ACC112 (cell line): ENCODE measurements around the gene SCYGR4.

Source experiments
- H2AFZ ChIP-seq: fragments of 200-600 bp; sonication (generic); one replicate; pipeline ENCODE4 v1.6.0; 2017; ENCODE audit warnings: antibody characterized with exemption, low read length; ENCODE audit not compliant: unreplicated experiment
- H3K27ac ChIP-seq: fragments of 200-600 bp; sonication (generic); 2 replicates; pipeline ENCODE4 v1.5.1; 2014; ENCODE audit warnings: low read depth, mild to moderate bottlenecking, antibody characterized with exemption, low read length, moderate library complexity
- H3K27me3 ChIP-seq: fragments of 200-600 bp; sonication (generic); 2 replicates; pipeline ENCODE4 v1.6.1; 2014; ENCODE audit warnings: mild to moderate bottlenecking, antibody characterized with exemption, low read length, moderate library complexity, mixed read lengths; ENCODE audit not compliant: insufficient read depth
- H3K36me3 ChIP-seq: fragments of 200-600 bp; sonication (generic); 2 replicates; pipeline ENCODE4 v1.6.1; 2016; ENCODE audit warnings: mild to moderate bottlenecking, antibody characterized with exemption, low read length, moderate library complexity, mixed read lengths; ENCODE audit not compliant: insufficient read depth
- H3K4me1 ChIP-seq: fragments of 200-600 bp; sonication (generic); one replicate; pipeline ENCODE4 v1.6.1; 2016; ENCODE audit warnings: low read length, mixed read lengths; ENCODE audit not compliant: insufficient read depth, unreplicated experiment, control insufficient read depth
- H3K4me3 ChIP-seq: fragments of 200-600 bp; sonication (generic); 2 replicates; pipeline ENCODE4 v1.5.1; 2014; ENCODE audit warnings: mild to moderate bottlenecking, low read depth, low read length
- H3K79me2 ChIP-seq: fragments of 200-600 bp; sonication (generic); one replicate; pipeline ENCODE4 v1.6.0; 2016; ENCODE audit warnings: low read length; ENCODE audit not compliant: control insufficient read depth, unreplicated experiment, insufficient read depth

SCYGR4 gene

DNA sequence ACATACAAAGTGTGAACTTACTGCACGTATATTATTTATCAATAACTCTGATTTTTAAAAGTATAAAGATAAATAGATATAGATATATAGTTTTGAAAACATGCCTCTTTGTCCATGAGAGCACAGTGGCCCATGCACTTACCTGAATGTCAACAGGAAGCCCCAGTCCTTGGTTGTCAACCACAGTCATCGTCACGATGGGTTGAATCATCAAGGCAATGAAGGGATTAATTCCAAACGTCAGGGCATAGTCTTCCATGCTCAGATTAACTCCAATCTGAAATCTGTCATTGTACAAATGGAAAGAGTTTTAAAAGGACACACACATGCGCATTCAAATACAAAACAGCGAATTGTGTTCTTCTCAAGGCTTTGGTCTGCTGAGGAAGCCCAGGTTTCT is 15.5 kb downstream of the SCYGR4 start:
- H3K36me3 ChIP-seq, result no peaks in the 10 kb centered on the region
- no peaks in the 10 kb centered on the region for H3K79me2 ChIP-seq
- H3K27me3 ChIP-seq, result no peaks in the 10 kb centered on the region
- no peak overlapping the region for H3K27ac ChIP-seq
- H3K4me1 ChIP-seq, result no peaks in the 10 kb centered on the region
- H2AFZ ChIP-seq, result no peak overlapping the region
- no peak overlapping the region for H3K4me3 ChIP-seq

DNA sequence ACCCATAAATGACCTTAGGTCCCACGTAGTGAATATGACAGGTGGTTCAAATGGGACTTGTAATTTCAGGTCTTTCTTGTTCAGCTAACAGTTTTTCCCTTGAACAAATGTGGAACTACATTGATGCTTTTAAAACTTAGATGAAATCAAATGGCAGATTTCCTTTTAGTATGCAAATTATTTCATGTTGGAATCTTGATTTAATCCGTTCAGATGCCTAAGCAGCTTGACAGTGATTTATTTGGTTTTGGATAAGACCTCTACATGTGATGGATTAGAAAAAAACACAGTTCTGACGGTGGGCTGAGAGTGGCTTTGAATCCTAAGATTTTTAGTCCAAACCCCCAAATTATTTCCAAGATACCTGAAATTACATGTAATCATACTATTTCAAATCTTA is 16.9 kb downstream of the SCYGR4 start:
- Histone ChIP-seq H3K4me1 (no peaks in the 10 kb centered on the region), H3K27me3 (no peaks in the 10 kb centered on the region), H2AFZ (no peak overlapping the region), H3K4me3 (no peak overlapping the region), H3K36me3 (no peaks in the 10 kb centered on the region), H3K27ac (no peak overlapping the region), H3K79me2 (no peaks in the 10 kb centered on the region)

DNA sequence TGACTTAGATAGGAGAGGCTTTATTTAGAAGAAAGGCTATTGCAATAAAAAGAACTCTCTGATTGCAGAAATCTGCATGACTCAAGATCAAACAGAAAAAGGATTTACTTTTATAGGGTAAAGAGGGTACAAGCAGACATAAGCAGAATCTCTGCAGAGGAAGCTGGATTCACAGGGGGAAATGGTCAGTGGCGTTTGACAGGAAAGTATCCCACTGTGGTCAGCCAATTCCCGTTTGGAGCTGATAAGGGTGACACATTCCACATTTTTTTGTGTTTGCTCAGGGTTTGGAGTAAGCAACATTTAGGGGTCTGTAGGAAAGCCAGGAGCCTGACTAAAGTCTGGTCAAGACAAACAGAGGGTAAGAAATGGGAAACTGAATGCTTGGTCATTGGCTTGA is 25.4 kb downstream of the SCYGR4 start:
- H3K36me3 ChIP-seq, result no peaks in the 10 kb centered on the region
- no peaks in the 10 kb centered on the region for H3K4me1 ChIP-seq
- H2AFZ ChIP-seq, result no peak overlapping the region
- no peaks in the 10 kb centered on the region for H3K79me2 ChIP-seq
- H3K27me3 ChIP-seq, result no peaks in the 10 kb centered on the region
- no peak overlapping the region for H3K27ac ChIP-seq
- no peak overlapping the region for H3K4me3 ChIP-seq

DNA sequence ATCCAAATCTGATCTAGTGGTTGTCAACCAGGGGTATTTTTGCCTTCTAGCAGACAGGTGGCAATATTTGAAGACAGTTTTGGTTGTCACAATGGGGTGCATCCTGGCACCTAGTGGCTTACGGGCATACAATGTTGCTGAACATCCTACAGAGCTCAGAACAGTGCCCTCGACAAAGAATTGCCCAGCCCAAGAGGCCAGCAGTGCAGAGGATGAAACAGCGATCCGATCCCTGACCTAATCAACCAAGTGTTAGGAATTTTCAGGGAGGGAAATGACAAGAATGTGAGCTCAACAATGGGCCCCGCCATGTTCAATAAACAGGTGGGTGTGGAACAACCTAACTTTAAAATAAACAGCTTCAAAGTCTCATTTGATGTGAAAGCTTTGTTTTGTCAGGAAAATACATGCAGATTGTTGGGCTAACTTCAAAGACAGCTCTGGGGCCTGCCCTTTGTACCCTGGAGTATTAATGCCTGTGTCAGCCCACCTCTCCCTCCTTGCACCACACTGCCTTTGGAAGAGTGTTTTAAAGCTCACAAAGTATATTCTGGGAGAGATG is 26.8 kb downstream of the SCYGR4 start:
- no peak overlapping the region for H2AFZ ChIP-seq
- H3K27me3 ChIP-seq, result no peaks in the 10 kb centered on the region
- no peak overlapping the region for H3K27ac ChIP-seq
- H3K4me1 ChIP-seq, result no peaks in the 10 kb centered on the region
- H3K4me3 ChIP-seq, result no peak overlapping the region
- no peaks in the 10 kb centered on the region for H3K79me2 ChIP-seq
- H3K36me3 ChIP-seq, result no peaks in the 10 kb centered on the region

DNA sequence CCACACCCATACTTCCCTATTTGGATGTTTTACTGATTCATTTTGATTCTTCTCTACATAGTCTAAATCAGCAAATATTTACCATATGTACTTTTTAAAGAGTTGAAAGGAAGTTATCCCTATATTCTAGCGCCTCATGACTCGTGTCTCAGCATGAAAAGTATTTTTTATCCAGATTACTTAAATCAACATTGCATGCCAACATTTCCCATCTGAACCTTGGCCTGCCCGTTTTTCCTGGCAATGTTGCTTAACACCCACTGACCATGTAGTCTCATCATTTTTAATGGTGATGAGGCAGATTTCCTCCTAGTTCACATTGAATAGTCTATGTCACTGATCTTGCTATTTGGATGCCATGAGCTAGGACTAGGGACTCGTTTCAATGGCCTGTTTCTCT is 36.1 kb downstream of the SCYGR4 start:
- H2AFZ ChIP-seq, result peak overlapping the region; percentile 73
- H3K27me3 ChIP-seq, result no peaks in the 10 kb centered on the region
- peaks cover 53% of the 10 kb centered on the region for H3K4me1 ChIP-seq
- no peaks in the 10 kb centered on the region for H3K79me2 ChIP-seq
- peak overlapping the region; percentile 85 for H3K27ac ChIP-seq
- no peak overlapping the region for H3K4me3 ChIP-seq
- H3K36me3 ChIP-seq, result no peaks in the 10 kb centered on the region

DNA sequence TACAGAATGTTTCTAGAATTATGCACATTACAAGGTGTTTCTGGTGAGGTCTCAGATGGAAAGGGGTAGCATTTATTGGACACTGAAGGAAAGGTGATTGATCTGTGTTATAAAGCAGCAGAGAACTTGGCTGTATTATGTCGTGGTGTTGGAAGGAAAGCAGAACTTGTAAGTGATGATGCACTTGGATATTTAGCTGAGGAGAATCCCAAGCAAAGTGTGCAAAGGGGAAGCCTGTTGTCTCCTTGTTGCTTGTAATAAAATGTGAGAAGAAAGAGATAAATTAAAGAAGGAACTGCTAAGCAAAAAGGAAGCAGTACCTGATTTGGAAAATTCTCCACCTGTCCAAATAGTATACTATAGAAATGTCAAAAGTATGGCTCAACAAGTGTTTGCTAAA is 37.1 kb downstream of the SCYGR4 start:
- Histone ChIP-seq H3K27ac (peak overlapping the region; percentile 85), H3K4me3 (no peak overlapping the region), H3K79me2 (no peaks in the 10 kb centered on the region), H3K27me3 (no peaks in the 10 kb centered on the region), H3K36me3 (no peaks in the 10 kb centered on the region), H3K4me1 (peaks cover 53% of the 10 kb centered on the region), H2AFZ (no peak overlapping the region)

DNA sequence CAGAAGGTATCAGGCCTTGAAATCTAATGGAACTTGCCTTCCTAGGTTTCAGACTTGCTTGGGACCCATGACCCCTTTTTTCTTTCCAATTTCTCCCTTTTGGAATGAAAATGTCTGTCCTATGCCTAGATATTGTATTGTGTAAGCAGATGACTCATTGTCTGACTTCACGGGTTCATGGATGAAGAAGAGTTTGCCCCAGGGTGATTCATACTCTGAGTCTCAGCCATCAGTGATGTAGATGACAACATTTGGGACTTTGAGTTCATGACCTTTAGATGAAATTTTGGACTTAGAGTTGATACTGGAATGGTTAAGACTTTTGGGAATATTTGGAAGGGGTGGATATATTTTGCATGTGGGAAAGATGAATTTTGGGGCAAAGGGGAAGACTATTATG is 38.2 kb downstream of the SCYGR4 start:
- H3K4me1 ChIP-seq, result peaks cover 53% of the 10 kb centered on the region
- H2AFZ ChIP-seq, result no peak overlapping the region
- no peaks in the 10 kb centered on the region for H3K27me3 ChIP-seq
- no peaks in the 10 kb centered on the region for H3K36me3 ChIP-seq
- H3K79me2 ChIP-seq, result no peaks in the 10 kb centered on the region
- H3K4me3 ChIP-seq, result no peak overlapping the region; the same call in 1 of the 2 replicates
- H3K27ac ChIP-seq, result peak overlapping the region; percentile 85

DNA sequence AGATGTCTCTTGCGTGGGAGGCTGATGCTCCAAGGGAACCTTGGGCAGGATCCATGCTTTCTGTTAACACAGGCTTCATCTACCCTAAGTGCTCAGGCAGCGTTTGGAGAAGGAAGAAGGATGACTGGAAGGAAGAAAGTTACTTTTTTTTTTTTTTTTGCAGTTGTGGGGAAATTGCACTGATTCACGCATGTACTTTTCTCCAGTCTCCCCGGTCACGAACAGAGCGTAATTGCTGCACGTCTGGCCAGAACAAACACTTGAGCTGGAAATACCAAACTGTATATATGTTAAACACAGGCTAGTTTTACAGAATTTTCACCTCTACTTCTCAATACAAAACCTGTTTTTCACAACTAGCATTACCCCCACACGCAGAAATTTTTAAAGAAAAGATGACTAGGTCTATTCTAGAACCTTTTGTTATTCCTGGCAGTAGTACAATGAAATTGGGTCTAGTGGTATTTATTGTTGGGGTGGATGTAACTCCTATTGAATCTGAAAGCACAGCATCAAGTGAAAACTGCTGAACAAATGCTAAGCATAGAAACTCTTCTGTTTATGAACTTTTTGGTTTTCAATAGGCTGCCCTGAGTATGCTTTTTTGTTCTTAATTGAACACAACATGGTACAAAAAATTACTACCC is 40.0 kb downstream of the SCYGR4 start:
- Histone ChIP-seq H3K27ac (peak overlapping the region; percentile 99), H3K4me3 (peak overlapping the region; percentile 59), H2AFZ (no peak overlapping the region)

DNA sequence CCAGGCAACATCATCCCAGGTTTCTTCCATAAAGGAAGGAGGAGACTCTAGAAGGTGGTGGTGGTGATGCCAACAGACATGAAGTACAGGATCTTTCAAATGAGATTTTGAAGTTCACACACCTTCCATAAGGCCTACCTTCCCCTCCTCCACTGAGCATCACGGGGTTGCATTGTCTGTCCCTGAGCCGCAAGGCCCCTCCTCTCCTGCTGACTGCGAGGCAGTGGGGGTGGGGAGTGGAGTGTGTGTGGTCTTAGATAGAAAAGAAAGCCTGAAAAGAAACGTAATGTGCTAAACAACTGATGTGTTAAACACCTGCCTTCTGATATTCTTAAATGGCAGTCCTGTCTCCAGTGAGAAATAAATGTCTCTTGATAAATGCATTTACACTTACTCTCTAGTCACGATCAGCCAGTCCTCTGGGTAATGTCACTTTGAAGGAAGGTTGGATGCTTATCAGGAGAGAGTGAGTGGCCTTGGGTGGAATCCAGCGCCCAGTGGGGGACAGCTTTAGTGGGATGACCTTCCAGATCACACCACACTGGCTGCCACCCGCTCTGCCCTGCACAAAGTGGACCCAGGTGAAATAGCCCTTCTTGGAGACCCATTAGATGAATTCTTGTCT is 43.8 kb downstream of the SCYGR4 start:
- Histone ChIP-seq H3K27me3 (no peaks in the 10 kb centered on the region), H2AFZ (no peak overlapping the region), H3K27ac (no peak overlapping the region), H3K79me2 (no peaks in the 10 kb centered on the region), H3K36me3 (no peaks in the 10 kb centered on the region), H3K4me1 (peaks cover 18% of the 10 kb centered on the region), H3K4me3 (no peak overlapping the region)

More for the DNA sequence above, 40.0 kb downstream of the SCYGR4 start:
- H3K27me3 ChIP-seq, result no peaks in the 10 kb centered on the region
- H3K79me2 ChIP-seq, result no peaks in the 10 kb centered on the region
- H3K4me1 ChIP-seq, result peaks cover 53% of the 10 kb centered on the region
- H3K36me3 ChIP-seq, result no peaks in the 10 kb centered on the region

DNA sequence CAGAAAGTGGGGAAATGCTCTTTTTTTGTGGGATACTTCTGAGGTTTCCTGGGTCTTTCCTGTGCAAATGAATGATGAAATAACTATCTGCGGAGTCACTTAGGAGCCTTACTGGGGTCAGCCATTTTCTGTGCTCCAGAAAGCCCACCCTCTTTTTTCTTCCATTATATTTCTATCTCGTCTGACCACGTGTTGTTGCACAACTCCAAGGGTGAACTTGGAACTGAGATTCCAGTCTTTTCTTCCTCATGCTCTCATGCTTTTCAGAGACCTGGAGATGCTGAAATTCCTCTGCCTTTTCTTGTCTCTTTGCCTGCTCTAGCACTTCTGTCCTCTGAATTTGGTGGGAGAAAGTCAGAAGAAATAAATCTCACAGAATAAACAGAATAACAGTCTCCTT is 44.5 kb downstream of the SCYGR4 start:
- H3K27me3 ChIP-seq, result no peaks in the 10 kb centered on the region
- H3K27ac ChIP-seq, result no peak overlapping the region
- H3K4me1 ChIP-seq, result peaks cover 13% of the 10 kb centered on the region
- H3K79me2 ChIP-seq, result no peaks in the 10 kb centered on the region
- no peak overlapping the region for H2AFZ ChIP-seq
- H3K36me3 ChIP-seq, result no peaks in the 10 kb centered on the region
- H3K4me3 ChIP-seq, result no peak overlapping the region
